Measurements from ENCODE around the gene LRCH3.

DNA sequence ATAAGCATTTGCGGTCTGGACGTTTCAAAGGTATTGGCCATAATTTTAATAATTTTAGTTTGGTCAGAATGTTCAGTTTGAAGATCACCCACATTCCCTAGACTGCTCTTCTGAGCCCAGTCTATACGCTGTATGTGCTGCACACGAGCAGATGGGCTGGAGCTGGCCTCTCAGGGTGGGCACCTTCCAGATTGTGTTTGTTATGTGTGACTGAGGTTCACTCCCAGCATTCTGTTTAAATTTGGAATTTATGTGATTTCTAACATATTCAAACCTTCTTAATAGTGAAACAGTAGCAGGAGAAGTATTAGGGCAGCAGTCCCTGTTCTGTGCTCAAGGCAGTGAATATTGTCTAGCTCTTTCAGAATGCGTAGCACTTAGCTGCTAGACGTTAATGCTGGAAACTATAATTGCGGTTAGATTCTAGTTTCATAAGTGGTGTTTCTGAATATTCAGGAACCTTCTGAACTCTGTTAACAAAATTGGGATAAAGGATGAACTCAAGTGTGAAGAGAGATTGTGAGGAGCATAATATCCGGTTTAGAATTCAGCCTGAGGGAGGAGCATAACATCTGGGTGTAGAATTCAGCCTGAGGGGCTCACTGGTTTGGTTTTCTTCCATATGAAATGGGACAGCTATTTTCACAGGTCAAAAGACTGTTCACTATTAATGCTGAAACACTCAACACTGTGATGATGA lies 90.4 kb downstream of the LRCH3 start:
- TF ChIP-seq EZH2phosphoT487 (IDR thresholded peaks at IDR 0.05; ENCODE audit: insufficient read depth, low read depth) (no peak), EZH2 (IDR thresholded peaks at IDR 0.05; ENCODE audit: insufficient read depth, poor library complexity, severe bottlenecking) (no peak)
